ACHN (cell line): ENCODE data around the gene NRG3.

Source experiments
- DNase-seq: peaks from one replicate; pipeline ENCODE4 v3.0.0-alpha.2; 2015
- in situ Hi-C: cut with HindIII; loops from 2 replicates; pipeline ENCODE4 v1.10.0; 2017; ENCODE audit warnings: low sequenced_read_pairs, low pct_ligation_motif_present, low pct_unique_long_range_greater_than_20kb

Gene NRG3

DNA sequence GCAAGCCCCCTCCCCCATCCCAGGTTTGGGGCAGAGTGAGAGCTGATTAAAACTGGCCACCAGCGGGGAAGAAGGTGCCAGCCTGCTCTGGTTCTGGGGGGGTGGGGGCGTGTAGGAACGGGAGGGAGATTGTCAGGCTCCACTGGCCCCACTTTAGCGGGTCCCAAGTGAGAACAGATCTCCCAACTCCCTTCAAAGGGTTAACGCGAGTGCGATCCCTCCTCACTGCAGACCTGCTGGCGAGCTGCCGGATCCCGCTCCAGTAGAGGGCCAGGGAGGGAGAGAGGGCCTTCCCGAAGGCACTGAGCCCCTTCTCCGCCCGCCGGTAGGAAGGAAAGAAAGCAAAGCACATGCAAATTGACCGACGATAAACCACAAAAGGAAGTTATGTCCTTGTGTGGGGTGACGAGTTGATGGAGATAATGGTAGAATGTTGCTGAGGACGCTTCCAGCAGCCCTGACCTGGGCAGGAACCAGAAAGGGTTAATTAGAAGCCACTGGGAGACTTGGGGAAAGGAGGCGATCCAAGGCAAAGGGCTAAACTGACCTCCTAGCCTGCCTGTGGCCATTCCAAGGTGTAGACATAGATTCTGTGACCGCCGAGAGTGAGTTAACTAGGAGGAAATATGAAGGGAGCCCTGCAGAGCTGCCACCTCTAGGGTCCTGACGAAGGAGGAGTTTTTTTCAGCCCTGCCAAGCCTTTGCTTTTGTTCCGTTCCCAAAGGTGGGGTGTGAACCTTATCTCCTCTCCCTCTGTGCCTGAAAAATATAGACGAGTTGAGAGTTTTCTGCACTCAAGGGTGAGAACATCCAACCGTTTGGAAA, 1.5 kb downstream of the NRG3 start:
- DNase-seq: no peak
- in situ Hi-C loops: no loop called here

DNA sequence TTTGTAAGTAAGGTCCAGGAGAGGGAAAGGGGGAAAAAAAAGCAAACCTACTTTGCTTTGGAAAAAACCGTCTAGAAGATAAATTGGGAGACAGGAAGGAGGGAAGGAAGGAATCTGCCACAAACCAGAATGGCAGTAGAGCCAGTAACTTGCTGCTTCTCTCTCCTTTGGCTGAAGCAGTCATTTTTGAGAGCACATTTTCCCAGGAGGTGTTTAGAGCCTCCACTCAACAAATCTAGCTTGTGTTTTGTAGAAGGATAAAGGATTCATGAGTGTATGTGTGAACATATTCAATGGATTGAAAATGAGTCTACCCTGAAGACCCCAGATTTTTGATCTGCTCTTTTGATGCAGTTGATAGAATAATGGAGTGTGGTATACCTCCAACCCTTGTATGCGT, 2.6 kb downstream of the NRG3 start:
- DNase-seq: no peak
- in situ Hi-C loops: no loop called here

DNA sequence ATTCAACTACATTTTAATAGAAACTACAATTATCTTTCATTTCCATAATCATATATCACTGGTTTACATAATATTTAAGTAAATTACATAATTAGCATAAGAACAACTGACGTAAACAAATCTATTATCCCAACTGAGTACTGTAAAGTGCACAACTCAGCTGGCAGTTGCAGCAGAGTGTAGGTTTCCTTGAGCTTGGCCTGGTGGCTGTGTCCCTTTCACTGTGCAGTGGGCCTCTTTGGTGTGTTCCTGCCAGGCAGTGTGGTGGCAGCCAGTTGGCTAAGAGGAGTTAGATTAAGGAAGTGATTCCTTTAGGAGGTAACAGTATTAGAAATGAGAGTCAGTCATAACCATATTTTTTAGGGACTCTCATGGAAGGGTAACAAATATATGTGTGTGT, 7.0 kb downstream of the NRG3 start:
- no peak for DNase-seq
- in situ Hi-C loops: no loop called here

DNA sequence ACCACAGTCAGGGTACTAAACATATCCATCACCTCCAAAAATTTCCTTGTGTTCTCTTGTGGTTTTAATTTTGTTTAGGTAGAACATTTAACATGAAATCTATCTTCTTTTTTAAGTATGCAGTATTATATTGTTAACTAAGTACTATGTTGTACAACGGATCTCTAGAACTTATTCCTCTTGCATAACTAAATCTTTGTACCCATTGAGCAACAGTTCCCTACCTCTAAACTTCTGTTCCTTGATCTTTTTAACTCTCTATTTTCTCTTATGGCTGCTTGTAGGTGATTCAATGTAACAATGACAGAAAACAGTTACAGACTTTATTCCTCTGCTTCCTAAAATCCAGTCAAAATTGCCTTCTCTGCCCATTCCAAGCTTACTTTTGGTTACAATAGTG, 9.9 kb downstream of the NRG3 start:
- no peak for DNase-seq
- in situ Hi-C loops: no loop called here

DNA sequence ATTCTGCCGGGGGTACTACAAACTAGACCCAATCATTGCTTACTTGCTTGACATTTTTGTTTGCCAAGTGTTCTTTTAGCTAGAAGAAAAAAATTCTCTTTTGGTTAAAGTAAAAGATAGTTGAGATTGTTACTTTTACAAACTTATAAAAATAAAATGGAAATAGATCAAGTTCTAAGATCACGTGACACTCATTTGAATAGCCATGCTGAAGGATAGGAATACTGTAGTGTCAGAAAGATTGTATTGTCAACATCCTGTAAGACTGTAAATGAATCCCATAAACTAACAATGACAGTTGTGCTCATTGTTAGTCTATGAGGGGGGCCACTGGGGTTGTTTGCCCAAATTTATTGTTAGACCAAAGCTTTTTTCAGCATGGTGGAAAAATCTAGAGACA, 10.5 kb downstream of the NRG3 start:
- DNase-seq: no peak
- in situ Hi-C loops: no loop called here

DNA sequence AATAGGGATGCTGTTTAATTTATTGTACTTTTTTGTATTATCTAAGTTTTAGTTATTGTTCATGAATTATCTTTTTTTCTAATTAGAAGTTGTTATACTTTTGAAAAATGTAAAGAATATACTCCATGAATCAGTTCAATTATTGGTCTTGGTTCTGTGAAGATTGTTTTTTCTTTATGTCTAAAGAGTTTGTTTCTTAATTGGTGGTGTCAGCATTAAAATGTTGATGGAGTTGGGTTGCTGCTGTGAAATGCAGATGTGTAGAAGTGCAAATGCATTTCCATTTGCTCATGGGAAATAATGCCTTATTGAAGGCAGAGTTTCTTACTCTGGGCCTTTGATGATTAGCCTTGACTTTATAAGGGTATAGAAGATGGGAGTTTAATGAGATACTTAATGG, 11.9 kb downstream of the NRG3 start:
- in situ Hi-C loops: no loop called here
- no peak for DNase-seq

DNA sequence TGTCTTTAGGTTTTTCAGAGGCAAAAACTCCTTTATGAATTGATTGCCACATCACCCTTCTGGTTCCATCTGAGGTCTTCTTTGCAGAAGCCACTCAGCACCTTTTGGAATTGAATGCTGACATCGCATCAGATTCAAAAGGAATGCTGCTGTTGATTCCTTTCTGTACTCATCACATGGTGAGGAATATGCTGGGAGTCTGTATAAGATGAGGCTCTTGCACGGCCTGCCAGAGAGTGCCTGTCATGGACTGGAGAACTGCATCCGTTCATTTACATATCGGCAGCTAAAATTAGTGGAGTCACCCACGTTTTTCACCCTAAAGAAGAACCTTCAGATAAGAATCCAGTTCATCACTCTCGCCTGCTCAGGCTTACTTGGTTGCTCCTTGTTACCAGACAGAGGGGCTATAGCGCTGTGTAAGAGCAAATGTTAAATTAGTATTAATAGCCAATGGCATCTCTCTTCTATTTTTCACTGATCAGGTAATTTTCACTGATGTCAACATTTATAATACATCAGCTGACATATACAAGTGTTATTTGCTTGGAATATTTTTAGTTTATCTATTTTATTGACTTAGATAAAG, 14.3 kb downstream of the NRG3 start:
- in situ Hi-C loops: no loop called here
- no peak for DNase-seq

DNA sequence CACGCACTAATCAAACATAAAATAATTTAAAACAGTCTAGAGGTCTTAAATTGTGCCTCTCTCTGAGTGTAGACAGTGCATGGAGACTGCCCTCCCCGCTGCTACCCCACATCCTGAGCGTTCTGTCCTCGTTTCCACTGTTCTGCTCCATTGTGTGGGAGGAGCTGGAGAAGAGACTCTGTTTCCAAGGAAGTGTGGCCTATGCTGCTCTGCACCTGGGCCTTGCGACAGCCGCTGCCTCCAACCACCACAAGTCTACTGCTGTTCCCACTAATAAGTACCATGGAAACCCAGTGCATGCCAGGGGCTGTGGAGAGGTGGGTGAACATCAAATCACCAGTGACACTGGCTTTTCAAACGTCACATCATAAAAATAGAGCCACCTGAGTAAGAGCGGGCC, 19.6 kb downstream of the NRG3 start:
- DNase-seq: no peak
- in situ Hi-C loops: no loop called here

DNA sequence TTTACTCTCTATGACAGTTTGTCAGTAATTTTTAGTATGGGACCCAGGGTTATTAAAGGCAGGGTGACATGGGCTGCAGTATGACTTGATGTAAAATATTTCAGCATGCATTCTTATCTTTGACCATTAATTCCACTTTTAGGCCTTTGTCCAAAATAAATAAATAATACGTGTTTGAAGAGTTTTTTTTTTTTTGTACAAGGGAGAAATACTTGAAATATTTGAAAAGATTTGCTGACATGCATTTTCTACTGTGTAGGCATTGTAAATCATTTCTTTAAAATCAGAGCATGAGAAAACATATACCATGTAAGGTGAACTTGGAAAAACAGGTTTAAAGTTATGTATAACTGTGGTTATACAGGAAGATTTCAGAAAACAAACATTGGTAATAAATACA, 23.5 kb downstream of the NRG3 start:
- in situ Hi-C loops: no loop called here
- no peak for DNase-seq

DNA sequence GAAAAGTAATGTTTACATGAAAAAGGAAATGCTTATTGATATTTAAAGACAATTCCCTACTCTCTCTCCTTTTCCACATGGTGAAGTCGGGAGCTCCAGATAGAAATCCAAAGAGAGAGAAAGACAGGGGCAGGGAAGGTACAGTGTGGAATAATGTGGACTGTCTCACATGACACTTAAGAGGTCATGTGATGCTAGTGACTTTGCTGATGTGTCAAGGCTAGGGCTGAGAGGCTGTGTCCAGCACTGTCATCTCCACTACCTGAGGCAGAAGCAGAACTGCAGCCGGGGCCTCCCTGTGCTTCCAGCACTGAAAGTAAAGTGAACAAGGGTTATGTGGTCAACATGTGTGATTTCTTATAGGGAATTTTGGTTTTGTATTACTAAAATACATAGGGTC, 26.0 kb downstream of the NRG3 start:
- in situ Hi-C loops: no loop called here
- DNase-seq: no peak

DNA sequence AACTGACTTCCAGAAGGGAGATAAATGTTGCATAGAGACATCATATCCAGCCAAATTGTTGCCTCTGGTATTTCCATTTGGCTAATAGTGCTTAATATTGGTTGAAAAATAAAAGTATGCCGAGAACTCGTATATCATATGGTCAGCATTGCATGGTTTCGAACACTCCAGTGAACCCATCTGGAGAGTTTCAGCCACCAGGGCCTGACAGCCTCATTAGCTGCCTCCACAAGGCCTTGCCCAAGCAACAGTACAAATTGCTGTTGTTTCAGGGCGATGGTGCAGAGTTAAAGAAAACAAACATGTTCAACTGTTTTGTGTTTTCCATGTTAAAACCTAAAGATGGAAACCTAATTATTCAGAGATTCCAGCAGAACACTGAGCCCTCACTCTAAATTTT, 28.5 kb downstream of the NRG3 start:
- in situ Hi-C loops: no loop called here

DNA sequence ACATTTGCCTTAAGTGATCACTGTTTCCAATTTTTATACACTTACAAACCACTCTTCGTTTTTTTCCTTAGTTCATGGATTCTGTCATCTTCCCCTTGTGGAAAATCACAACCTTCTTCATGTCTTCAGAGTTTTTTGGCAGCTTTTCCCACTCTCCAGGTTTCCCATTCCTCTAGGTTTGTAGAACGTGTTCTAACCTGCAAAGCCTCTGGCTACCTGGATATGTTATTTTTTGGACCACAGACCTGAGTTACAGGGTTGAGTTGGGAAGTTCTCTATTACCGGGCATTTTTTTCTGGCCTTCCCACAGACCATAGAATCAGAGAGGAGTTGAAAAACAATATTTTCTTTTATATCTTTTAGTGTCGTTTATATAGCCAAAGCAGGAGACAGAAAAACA, 30.2 kb downstream of the NRG3 start:
- in situ Hi-C loops: no loop called here
- no peak for DNase-seq

More for the DNA sequence above, 28.5 kb downstream of the NRG3 start:
- DNase-seq: no peak

DNA sequence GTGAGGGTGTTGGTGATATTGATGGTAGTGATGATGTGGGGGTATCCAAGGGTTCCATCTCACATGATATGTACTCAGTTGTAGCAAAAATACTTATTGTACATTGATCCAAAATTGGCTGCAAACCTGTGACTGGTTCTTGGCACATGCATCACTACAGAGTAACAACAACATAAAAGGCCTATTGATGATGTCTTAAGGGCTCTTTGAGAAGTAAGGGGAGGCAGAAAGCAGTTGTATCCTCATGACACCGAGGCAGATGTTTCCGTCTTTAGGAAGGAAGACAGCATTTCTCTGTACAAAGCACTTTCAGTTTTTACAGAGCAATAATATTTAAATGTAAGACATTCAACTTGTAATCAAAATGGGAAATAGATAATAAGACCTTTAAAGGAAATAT, 34.5 kb downstream of the NRG3 start:
- in situ Hi-C loops: no loop called here
- no peak for DNase-seq

DNA sequence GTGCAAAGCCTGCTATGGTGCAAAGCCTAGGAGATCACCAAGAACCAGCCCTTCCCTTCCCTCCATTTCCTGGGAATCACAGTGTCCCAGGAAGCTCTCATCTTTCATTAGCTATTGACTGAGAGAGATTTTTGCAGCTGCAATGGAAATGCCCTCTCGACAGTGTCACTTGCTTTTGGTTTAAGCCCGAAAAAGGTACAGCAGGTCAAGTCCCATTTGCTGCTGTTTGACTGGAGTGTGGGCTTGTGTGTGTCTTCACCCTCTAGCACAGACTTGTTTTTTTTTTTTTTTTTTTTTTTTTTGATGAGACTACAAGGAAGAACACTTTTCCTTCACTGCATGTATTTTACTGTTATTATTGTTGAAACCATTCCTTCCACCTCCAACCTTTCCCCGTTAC, 36.3 kb downstream of the NRG3 start:
- DNase-seq: no peak
- in situ Hi-C loops: no loop called here

DNA sequence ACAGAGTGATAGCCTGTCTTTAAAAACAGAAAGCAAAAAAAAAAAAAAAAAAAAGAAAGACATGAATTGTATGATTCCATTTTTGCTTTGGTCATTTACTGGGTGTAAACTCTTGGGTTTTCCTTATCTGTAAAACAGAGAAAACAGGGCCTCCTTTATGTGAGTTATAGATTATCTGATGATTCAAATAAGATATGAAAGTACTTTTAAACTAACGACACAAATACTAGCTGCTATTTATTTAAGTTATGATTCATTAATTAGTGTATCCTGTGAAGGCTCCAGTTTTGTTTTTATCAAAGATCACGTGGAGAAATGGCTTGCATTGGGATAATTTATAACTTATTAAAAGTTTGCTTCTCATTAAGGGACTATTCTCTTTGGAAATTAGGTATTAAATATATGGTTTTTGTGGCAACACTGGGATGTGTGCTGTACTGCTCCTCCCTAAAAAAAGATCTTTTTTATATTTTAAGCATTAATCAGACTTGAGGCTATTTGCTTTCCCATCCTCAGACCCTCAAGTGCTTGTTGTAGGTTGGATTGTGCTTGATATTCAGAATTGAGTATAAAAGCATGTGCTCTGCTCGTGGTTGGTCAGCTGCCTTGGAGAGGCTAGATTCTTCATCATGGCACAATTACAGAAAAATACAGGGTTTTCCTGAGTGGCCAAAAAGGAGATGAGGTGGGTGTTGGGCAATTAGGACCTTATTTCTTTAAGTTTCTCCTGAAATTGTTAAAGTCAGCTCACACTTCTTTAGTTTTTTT, 39.9 kb downstream of the NRG3 start:
- no peak for DNase-seq
- in situ Hi-C loops: no loop called here

DNA sequence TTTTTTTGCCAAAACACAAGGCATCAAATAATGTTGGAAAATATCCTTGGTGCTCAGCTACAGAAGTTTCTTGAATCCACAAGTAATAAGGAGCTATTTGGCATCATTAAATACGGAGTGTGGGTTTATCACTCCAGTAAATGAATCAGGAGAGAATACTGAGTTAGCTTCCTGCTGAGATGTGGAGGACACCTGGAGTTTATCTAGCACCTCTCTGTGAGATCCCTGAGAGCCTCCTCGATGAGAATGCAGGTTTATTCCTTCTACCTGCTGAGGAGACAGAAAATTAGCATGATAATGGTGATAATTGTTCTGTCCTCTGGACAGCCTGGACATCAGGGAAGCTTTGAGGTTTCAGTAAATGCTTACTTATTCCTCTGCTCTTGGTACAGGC, 40.5 kb downstream of the NRG3 start:
- in situ Hi-C loops: no loop called here
- DNase-seq: no peak

DNA sequence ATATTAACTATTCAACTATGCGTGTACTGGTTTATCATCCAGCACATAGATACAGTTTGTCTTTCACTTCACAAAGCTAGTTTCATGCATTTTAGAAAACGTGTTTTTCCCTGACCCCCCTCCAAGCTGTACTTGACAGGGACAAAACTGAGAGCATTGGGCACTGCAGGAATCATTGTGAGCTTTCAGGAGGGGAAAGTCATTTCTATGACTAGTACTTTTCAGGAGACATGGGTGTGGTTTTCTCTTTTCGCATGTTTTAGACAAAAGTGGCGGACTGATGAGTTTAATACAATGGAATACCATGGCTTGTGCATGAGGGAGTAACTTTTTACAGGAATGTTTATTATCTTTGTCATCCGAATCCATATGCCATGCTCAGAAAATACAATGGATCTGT, 42.7 kb downstream of the NRG3 start:
- DNase-seq: no peak
- in situ Hi-C loops: no loop called here

DNA sequence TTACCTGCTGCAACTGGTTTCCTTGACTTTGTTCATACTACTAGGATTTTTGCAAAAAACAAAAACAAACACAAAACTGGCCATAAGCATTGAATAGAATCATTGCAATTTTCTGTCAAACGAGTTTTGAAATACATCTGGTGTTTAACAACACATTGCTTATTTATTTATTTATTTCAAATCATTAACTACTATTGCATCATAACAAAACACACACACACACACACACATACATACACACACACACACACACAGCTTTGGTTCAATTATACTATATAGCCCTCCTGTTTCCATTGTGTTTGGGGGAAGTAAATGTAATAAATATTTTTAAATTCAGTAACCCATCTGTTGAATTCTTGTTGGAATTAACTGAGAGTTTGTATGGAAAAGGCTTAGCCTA, 43.8 kb downstream of the NRG3 start:
- DNase-seq: no peak
- in situ Hi-C loops: no loop called here

DNA sequence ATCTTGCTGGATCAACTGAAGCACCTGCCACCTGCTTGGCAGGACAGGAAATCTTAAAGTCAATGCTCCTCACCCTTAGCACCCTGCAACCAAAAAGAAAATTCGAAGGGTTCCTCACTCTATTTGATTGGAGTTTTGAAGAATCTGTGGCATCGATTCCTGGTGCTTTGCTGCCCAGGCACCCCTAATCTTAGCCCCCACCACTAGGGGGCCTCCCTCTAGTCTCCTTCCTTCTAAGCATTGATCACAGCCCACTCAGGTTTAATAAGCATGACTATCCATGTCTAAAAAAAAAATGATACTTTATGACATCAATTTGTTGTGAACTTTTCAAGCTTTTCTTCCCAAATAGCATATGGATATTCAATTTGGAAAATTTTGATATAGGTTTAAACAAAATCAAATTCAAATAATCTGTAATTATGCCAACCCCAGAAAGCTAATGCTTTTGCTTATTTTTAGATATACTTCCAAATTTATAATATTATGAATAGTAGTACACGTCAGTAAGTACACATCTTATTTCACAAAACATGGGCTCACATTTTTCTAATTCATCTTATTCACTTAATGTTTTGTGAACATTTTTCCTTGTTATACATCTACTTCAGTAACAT, 45.3 kb downstream of the NRG3 start:
- peak; percentile 24 for DNase-seq
- in situ Hi-C loops: no loop called here
